ENCODE results near the gene FGF18. TPM values are rescaled to one million over a fixed set of nuclear protein-coding genes. Genes with fewer than 3 reads are reported as not detected.

FGF18 gene
- total and polyA plus RNA-seq, 9 of the 15 experiments (the other 6 are each of a cell fraction or from before 2014, with no cell fraction given) = 0.05 to 0.18 (median 0.11) TPM; not detected in 6

DNA sequence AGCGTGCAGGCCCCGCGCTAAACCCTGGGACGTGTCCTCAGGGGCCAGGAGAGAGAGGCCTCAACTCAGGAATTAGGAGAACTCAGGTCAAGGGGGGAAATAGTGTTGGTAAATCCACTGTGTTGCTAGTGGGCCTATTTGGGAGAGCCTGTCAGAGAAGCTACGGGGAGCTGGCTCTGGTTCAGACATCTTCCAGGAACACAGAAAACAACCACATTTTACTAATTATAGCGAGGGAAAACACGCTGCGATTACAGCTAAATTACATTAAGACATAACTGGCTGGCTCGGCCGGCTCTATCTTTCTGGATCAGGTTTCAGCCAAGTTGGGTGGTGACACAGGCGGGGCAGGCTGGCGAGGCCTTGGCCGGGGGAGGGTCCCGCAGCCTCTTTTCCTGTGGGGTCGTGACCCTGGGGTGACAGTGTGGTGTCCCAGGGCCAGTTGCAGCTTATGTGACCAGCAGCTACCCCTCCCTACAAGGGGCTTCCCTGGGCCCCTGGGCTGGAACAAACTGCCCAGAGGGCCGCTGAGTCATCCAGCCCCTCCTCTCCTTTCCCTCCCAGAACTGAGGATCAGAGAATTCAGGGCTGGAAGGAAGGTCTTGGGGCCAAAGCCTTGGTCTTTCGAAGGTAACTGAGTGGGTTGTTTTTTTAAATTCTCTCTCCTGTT, 75.1 kb downstream of the FGF18 start (continued):
- TF ChIP-seq MTA1 (IDR thresholded peaks at IDR 0.05; ENCODE audit: borderline replicate concordance) (0 out of 2 replicates have a peak, but pooled peaks have one; percentile 16), NFATC3 (IDR thresholded peaks at IDR 0.05) (no peak), PHTF2 (CRISPR knock-in tag; IDR thresholded peaks at IDR 0.05) (no peak), ZFX (CRISPR knock-in tag; IDR thresholded peaks at IDR 0.05) (peak; percentile 87), L3MBTL2 (IDR thresholded peaks at IDR 0.05) (peak; percentile 76), GTF2A2 (tag; IDR thresholded peaks at IDR 0.05) (peak; percentile 29; the same call in 1 of the 2 replicates), SMAD3 (CRISPR knock-in tag; conservative IDR thresholded peaks at IDR 0.05) (no peak), MAZ (CRISPR knock-in tag; conservative IDR thresholded peaks at IDR 0.05 in 1 of 2, IDR thresholded peaks at IDR 0.05 in 1 of 2) (peak; percentile 76 to 87), U2AF2 (optimal IDR thresholded peaks at IDR 0.05; ENCODE audit: low read depth, low read length) (no peak), KAT8 (IDR thresholded peaks at IDR 0.05; ENCODE audit: low read depth) (no peak), ZBTB7A (IDR thresholded peaks at IDR 0.05; ENCODE audit: borderline replicate concordance, control insufficient read depth, low read depth, low read length) (peak; percentile 99)
- TF ChIP-seq, protein P1, sequence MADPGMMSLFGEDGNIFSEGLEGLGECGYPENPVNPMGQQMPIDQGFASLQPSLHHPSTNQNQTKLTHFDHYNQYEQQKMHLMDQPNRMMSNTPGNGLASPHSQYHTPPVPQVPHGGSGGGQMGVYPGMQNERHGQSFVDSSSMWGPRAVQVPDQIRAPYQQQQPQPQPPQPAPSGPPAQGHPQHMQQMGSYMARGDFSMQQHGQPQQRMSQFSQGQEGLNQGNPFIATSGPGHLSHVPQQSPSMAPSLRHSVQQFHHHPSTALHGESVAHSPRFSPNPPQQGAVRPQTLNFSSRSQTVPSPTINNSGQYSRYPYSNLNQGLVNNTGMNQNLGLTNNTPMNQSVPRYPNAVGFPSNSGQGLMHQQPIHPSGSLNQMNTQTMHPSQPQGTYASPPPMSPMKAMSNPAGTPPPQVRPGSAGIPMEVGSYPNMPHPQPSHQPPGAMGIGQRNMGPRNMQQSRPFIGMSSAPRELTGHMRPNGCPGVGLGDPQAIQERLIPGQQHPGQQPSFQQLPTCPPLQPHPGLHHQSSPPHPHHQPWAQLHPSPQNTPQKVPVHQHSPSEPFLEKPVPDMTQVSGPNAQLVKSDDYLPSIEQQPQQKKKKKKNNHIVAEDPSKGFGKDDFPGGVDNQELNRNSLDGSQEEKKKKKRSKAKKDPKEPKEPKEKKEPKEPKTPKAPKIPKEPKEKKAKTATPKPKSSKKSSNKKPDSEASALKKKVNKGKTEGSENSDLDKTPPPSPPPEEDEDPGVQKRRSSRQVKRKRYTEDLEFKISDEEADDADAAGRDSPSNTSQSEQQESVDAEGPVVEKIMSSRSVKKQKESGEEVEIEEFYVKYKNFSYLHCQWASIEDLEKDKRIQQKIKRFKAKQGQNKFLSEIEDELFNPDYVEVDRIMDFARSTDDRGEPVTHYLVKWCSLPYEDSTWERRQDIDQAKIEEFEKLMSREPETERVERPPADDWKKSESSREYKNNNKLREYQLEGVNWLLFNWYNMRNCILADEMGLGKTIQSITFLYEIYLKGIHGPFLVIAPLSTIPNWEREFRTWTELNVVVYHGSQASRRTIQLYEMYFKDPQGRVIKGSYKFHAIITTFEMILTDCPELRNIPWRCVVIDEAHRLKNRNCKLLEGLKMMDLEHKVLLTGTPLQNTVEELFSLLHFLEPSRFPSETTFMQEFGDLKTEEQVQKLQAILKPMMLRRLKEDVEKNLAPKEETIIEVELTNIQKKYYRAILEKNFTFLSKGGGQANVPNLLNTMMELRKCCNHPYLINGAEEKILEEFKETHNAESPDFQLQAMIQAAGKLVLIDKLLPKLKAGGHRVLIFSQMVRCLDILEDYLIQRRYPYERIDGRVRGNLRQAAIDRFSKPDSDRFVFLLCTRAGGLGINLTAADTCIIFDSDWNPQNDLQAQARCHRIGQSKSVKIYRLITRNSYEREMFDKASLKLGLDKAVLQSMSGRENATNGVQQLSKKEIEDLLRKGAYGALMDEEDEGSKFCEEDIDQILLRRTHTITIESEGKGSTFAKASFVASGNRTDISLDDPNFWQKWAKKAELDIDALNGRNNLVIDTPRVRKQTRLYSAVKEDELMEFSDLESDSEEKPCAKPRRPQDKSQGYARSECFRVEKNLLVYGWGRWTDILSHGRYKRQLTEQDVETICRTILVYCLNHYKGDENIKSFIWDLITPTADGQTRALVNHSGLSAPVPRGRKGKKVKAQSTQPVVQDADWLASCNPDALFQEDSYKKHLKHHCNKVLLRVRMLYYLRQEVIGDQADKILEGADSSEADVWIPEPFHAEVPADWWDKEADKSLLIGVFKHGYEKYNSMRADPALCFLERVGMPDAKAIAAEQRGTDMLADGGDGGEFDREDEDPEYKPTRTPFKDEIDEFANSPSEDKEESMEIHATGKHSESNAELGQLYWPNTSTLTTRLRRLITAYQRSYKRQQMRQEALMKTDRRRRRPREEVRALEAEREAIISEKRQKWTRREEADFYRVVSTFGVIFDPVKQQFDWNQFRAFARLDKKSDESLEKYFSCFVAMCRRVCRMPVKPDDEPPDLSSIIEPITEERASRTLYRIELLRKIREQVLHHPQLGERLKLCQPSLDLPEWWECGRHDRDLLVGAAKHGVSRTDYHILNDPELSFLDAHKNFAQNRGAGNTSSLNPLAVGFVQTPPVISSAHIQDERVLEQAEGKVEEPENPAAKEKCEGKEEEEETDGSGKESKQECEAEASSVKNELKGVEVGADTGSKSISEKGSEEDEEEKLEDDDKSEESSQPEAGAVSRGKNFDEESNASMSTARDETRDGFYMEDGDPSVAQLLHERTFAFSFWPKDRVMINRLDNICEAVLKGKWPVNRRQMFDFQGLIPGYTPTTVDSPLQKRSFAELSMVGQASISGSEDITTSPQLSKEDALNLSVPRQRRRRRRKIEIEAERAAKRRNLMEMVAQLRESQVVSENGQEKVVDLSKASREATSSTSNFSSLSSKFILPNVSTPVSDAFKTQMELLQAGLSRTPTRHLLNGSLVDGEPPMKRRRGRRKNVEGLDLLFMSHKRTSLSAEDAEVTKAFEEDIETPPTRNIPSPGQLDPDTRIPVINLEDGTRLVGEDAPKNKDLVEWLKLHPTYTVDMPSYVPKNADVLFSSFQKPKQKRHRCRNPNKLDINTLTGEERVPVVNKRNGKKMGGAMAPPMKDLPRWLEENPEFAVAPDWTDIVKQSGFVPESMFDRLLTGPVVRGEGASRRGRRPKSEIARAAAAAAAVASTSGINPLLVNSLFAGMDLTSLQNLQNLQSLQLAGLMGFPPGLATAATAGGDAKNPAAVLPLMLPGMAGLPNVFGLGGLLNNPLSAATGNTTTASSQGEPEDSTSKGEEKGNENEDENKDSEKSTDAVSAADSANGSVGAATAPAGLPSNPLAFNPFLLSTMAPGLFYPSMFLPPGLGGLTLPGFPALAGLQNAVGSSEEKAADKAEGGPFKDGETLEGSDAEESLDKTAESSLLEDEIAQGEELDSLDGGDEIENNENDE (IDR thresholded peaks at IDR 0.05; ENCODE audit: low read depth, low read length) = no peak
- TF ChIP-seq, protein P2, sequence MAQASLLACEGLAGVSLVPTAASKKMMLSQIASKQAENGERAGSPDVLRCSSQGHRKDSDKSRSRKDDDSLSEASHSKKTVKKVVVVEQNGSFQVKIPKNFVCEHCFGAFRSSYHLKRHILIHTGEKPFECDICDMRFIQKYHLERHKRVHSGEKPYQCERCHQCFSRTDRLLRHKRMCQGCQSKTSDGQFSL (CRISPR knock-in tag; IDR thresholded peaks at IDR 0.05) = no peak
- TF ChIP-seq, protein P2 (tag; IDR thresholded peaks at IDR 0.05) = no peak
- TF ChIP-seq, protein P3, sequence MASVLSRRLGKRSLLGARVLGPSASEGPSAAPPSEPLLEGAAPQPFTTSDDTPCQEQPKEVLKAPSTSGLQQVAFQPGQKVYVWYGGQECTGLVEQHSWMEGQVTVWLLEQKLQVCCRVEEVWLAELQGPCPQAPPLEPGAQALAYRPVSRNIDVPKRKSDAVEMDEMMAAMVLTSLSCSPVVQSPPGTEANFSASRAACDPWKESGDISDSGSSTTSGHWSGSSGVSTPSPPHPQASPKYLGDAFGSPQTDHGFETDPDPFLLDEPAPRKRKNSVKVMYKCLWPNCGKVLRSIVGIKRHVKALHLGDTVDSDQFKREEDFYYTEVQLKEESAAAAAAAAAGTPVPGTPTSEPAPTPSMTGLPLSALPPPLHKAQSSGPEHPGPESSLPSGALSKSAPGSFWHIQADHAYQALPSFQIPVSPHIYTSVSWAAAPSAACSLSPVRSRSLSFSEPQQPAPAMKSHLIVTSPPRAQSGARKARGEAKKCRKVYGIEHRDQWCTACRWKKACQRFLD (CRISPR knock-in tag; IDR thresholded peaks at IDR 0.05) = peak; percentile 59; the same call in 1 of the 2 replicates
